Forelimb muscle (tissue), 1 donor: ENCODE results near the gene NOXRED1. TPM values are rescaled to one million over a fixed set of nuclear protein-coding genes. Genes with fewer than 3 reads are reported as not detected.

Source experiments
- DNase-seq: peaks from one replicate; pipeline ENCODE4 v3.0.0-alpha.2; 2013; ENCODE audit warnings: low read depth
- polyA plus RNA-seq: library from polyadenylated mRNA; unstranded; fragments of 120-200 nt; gene quantifications from one replicate; pipeline ENCODE4 v1.2.1, GENCODE V29; 2013; ENCODE audit not compliant: insufficient read length

NOXRED1 gene
- polyA plus RNA-seq, 1 donor: 0.32 TPM

GRCh38 chr14:77344377-77344996 lies 78.8 kb downstream of the NOXRED1 start:
- no peak for DNase-seq

Other genes starting within 250 kb of the NOXRED1 start
- 0.67 TPM for gene TMEM63C, start 241.7 kb downstream of the NOXRED1 start, polyA plus RNA-seq
- not detected for gene NGB, start 152.3 kb downstream of the NOXRED1 start, polyA plus RNA-seq
- 24.4 TPM for gene POMT2, start 102.6 kb downstream of the NOXRED1 start, polyA plus RNA-seq
- 19.4 TPM for gene GSTZ1, start 102.5 kb downstream of the NOXRED1 start, polyA plus RNA-seq
- gene TMED8, start 46.4 kb downstream of the NOXRED1 start, polyA plus RNA-seq: 5.7 TPM
- gene SAMD15, start 46.1 kb downstream of the NOXRED1 start, polyA plus RNA-seq: 0.22 TPM
- 23.9 TPM for gene VIPAS39, start 34.1 kb upstream of the NOXRED1 start, polyA plus RNA-seq
- gene AHSA1, start 34.6 kb upstream of the NOXRED1 start, polyA plus RNA-seq: 111 TPM
- not detected for gene ISM2, start 75.3 kb upstream of the NOXRED1 start, polyA plus RNA-seq
- 16.4 TPM for gene SPTLC2, start 193.1 kb upstream of the NOXRED1 start, polyA plus RNA-seq